H1 (cell line): ENCODE measurements around the gene SMYD3. TPM values are rescaled to one million over a fixed set of nuclear protein-coding genes. Genes with fewer than 3 reads are reported as not detected.

ENCODE experiments used
- BACH1 ChIP-seq: IDR thresholded peaks from 2 replicates; pipeline ENCODE4 v1.6.1; 2012; ENCODE audit warnings: low read length, improper control_type of control experiment
- CHD1 ChIP-seq: IDR thresholded peaks from 2 replicates; pipeline ENCODE4 v1.6.1; 2012; ENCODE audit warnings: low read depth, low read length, improper control_type of control experiment
- polyA plus RNA-seq, 7 experiments: library from polyadenylated mRNA; depleted of rRNA in 3 of 7; stranded (reverse) in 5 of 7; unstranded in 2 of 7; fragments of >200 nt in 5 of 7; fragments of 200-250 nt in 2 of 7; gene quantifications; 1 replicate in 5 of 7; 2 replicates in 1 of 7; 4 replicates in 1 of 7; pipeline versions ENCODE4 v1.2.1 to v1.2.3, GENCODE V29; 2011 to 2013; ENCODE audit warnings: missing spikeins in 2 of 7, mixed read lengths in 2 of 7
- total RNA-seq: library from RNA; stranded (reverse); fragmentation: NEBNext Ultra II Directional; extraction: Animal tissue kit (Norgen Biotek cat#: 25700); gene quantifications from 2 replicates; pipeline ENCODE4 v1.2.1, GENCODE V29; 2021

SMYD3 gene
- total and polyA plus RNA-seq, 2 of the 8 experiments (the other 6 are each of a cell fraction or from before 2014, with no cell fraction given): 17.3 to 25.4 TPM

DNA sequence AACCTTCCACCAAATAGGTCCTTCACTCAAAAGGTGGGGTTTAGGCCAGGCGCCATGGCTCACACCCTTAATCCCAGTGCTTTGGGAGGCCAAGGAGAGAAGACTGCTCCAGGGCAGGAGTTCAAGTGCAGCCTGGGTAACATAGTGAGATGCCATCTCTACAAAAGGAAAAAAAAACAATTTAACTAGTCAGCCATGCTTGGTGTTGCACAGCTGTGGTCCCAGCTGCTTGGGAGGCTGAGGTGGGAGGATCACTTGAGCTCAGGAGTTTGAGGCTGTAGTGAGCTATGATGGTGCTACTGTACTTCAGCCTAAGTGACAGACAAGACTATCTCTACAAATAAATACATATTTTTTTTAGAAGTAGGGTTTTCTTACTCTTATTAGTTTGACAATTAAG is 734.8 kb downstream of the SMYD3 start (continued):
- TF ChIP-seq CHD1 (no peak), BACH1 (no peak)
